Heart right ventricle (tissue), 16 donors: ENCODE measurements around the gene ENTREP3. TPM values are rescaled to one million over a fixed set of nuclear protein-coding genes. Genes with fewer than 3 reads are reported as not detected.

Source experiments
- ATAC-seq, 8 donors: fragments of 200-7000 bp; cut with Tn5 transposase; one replicate each; pipeline ENCODE4 v1.9.1; 2020; ENCODE audit warnings: mild to moderate bottlenecking in 8 of 8, moderate library complexity in 8 of 8, moderate number of reproducible peaks in 1 of 8
- DNase-seq, 2 donors: peaks; one replicate each; pipeline ENCODE4 v3.0.0-alpha.2; 2020
- H3K27ac ChIP-seq, 10 donors: fragments of 200-600 bp; sonication (generic) in 2 of 10; one replicate each; pipeline versions ENCODE4 v1.5.0 to v1.8.0; 2020 to 2022; ENCODE audit warnings: mild to moderate bottlenecking in 3 of 10
- H3K27me3 ChIP-seq, 7 donors: fragments of 200-600 bp; one replicate each; pipeline ENCODE4 v1.8.0; 2021 to 2022; ENCODE audit warnings: mild to moderate bottlenecking in 2 of 7
- H3K36me3 ChIP-seq, 9 donors: fragments of 200-600 bp; sonication (generic) in 1 of 9; one replicate each; pipeline versions ENCODE4 v1.5.0 to v1.8.0; 2020 to 2022; ENCODE audit warnings: mild to moderate bottlenecking in 2 of 9
- H3K4me1 ChIP-seq, 9 donors: fragments of 200-600 bp; sonication (generic) in 1 of 9; one replicate each; pipeline versions ENCODE4 v1.5.0 to v1.8.0; 2020 to 2022; ENCODE audit warnings: mild to moderate bottlenecking in 4 of 9
- H3K4me3 ChIP-seq, 10 donors: fragments of 200-600 bp; sonication (generic) in 2 of 10; one replicate each; pipeline versions ENCODE4 v1.5.0 to v1.8.0; 2020 to 2022; ENCODE audit warnings: mild to moderate bottlenecking in 7 of 10, moderate library complexity in 2 of 10
- H3K9me3 ChIP-seq, 11 donors: fragments of 200-600 bp in 10 of 11; sonication (generic) in 2 of 11; one replicate each; pipeline versions ENCODE4 v1.5.0 to v1.8.0; 2013 to 2022; ENCODE audit warnings: mild to moderate bottlenecking in 2 of 11, control low read depth in 1 of 11, moderate library complexity in 1 of 11
- CTCF ChIP-seq, 9 donors: fragments of 200-600 bp; sonication (generic) in 2 of 9; IDR thresholded peaks; one replicate each; pipeline versions ENCODE4 v1.5.0 to v1.8.0; 2021 to 2022; ENCODE audit warnings: antibody characterized with exemption in 9 of 9, mild to moderate bottlenecking in 5 of 9, moderate library complexity in 1 of 9
- WGBS, 2 donors: extraction: QIAGEN DNeasy Blood & Tissue Kit; methylation state at CpG; one replicate each; pipeline ENCODE4 v1.1.7; 2013; ENCODE audit warnings: inconsistent platforms in 1 of 2; 5-methylcytosine and 5-hydroxymethylcytosine counted together
- intact Hi-C, 10 donors: fragments of 100-400 bp; cut with DNase I; formaldehyde crosslinking; loops; one replicate each; pipeline versions ENCODE4 v1.11.1 to v1.14.2; 2022
- polyA plus RNA-seq, 2 donors: library from polyadenylated mRNA; stranded (reverse); fragments of 200-250 nt; gene quantifications; one replicate each; pipeline ENCODE4 v1.2.3, GENCODE V29; 2013
- total RNA-seq, 10 donors: library from RNA; stranded (reverse); fragmentation: NEBNext Ultra II Directional in 3 of 10; extraction: Animal tissue kit (Norgen Biotek cat#: 25700) in 3 of 10; gene quantifications; one replicate each; pipeline versions ENCODE4 v1.2.1 to v1.2.4, GENCODE V29; 2021 to 2023
- donor health status: Arrhythmogenic right ventricular cardiomyopathy.
- donor health status: ischemic (EF 13 %, LVEDD 7.1; RV severe dilation, severe dysfunction).
- donor health status: healthy with polysubstance abuse.
- donor health status: DM: no; HTN: yes; CAD: no.
- donor health status: DM: no; HTN: no; CAD: no.
- donor health status: ischemic (EF 25% LVEDD 6.9; RV normal size, moderate dysfunction).
- donor health status: ischemic (EF 25% LVEDD 5.7; RV mildly dilated, moderate dysfunction).
- donor health status: healthy.
- donor health status: DM: yes; HTN: yes; CAD: no.
- donor health status: Ischemic cardiomyopathy.
- donor health status: ischemic (EF 35%, LVEDD 5.7; RV mildly dilated, moderate dysfunction).
- donor health status: nonischemic (EF 11% LVEDD 7.7; RV severe dilation, severe dysfunction).
- donor health status: DM: yes; HTN: yes; CAD: no.
- donor health status: PGD.
- donor health status: ischemic (EF 29% LVEDD 5.4; RV normal size, mild dysfunction).
- donor health status: nonischemic (EF 23%, LVEDD 6.1; RV moderate dilation, normal function).

Gene ENTREP3
- total and polyA plus RNA-seq, 12 donors, result 7.1 to 21.0 (median 11.3) TPM

- Histone ChIP-seq H3K4me3 (peak overlapping the region; percentile 27 to 84 (median 69)), H3K9me3 (no peaks in the 10 kb centered on the region), H3K36me3 (peaks cover 0 to 30% (median 4%) of the 10 kb centered on the region in 9 donors), H3K27me3 (no peaks in the 10 kb centered on the region), H3K4me1 (peaks cover 3 to 47% (median 28%) of the 10 kb centered on the region in 9 donors), H3K27ac (peak overlapping the region; percentile 71 to 96 (median 92))
- peak; percentile 95 to 99 for DNase-seq
- WGBS, 2 donors, result 0% methylated on average over 53 of the region's 53 CpGs
- TF ChIP-seq CTCF (IDR thresholded peaks at IDR 0.05), result peak in 5 of 9 donors; percentile 24 to 46 (median 39)
- intact Hi-C loops, result loop anchor here in 4 of 10 donors (1.0 to 5.0 kb wide), 3 partner anchors 36 to 348 kb away; partner anchors contain the start of genes MTX1 (in 4 of the 4) and THBS3 (in 3 of the 4)
- peak; percentile 91 to 97 (median 96) for ATAC-seq
Observed at GRCh38 chr1:155244368-155245162, 10.7 kb downstream of the ENTREP3 start.

- peak overlapping the region in 7 of 10 donors; percentile 86 to 96 (median 92) for H3K27ac ChIP-seq
- H3K27me3 ChIP-seq, result no peaks in the 10 kb centered on the region
- H3K4me3 ChIP-seq, result peak overlapping the region in 7 of 10 donors; percentile 65 to 84 (median 72)
- WGBS, 2 donors, result 84 to 85% methylated on average over 3 of the region's 3 CpGs
- intact Hi-C loops, result loop anchor here in 3 of 10 donors (5.0 kb wide), 1 partner anchor 36 kb away; the partner anchor contains the start of genes MTX1 (in 3 of the 3) and THBS3 (in 3 of the 3)
- no peak for ATAC-seq
- no peak for TF ChIP-seq CTCF (IDR thresholded peaks at IDR 0.05)
- peaks cover 0 to 28% (median 0%) of the 10 kb centered on the region in 9 donors for H3K36me3 ChIP-seq
- no peak for DNase-seq
- no peaks in the 10 kb centered on the region for H3K9me3 ChIP-seq
- H3K4me1 ChIP-seq, result peaks cover 3 to 48% (median 28%) of the 10 kb centered on the region in 9 donors
Observed at GRCh38 chr1:155242805-155243358, 12.4 kb downstream of the ENTREP3 start.

GRCh38 chr1:155241841-155242264, 13.4 kb downstream of the ENTREP3 start:
- peaks cover 3 to 48% (median 28%) of the 10 kb centered on the region in 9 donors for H3K4me1 ChIP-seq
- no peaks in the 10 kb centered on the region for H3K9me3 ChIP-seq
- peaks cover 0 to 28% (median 3%) of the 10 kb centered on the region in 9 donors for H3K36me3 ChIP-seq
- DNase-seq (no peak), ATAC-seq (no peak)
- no peak overlapping the region for H3K4me3 ChIP-seq
- no peaks in the 10 kb centered on the region for H3K27me3 ChIP-seq
- peak overlapping the region in 4 of 10 donors; percentile 7 to 71 (median 32) for H3K27ac ChIP-seq
- WGBS, 2 donors, result 69 to 70% methylated on average over 4 of the region's 4 CpGs
- no peak for TF ChIP-seq CTCF (IDR thresholded peaks at IDR 0.05)
- intact Hi-C loops, result loop anchor here in 3 of 10 donors (5.0 kb wide), 1 partner anchor 35 kb away; the partner anchor contains the start of genes MTX1 (in 3 of the 3) and THBS3 (in 3 of the 3)
